GM12865 (cell line): ENCODE results near the gene AOX1.
"Not testable (repeated sequence)": the region's sequence is repeated elsewhere in the genome, so short reads cannot be mapped to it uniquely, and the experiment has no call there.

Experiments
- DNase-seq: peaks from one replicate; pipeline ENCODE4 v3.0.0; 2010; ENCODE audit warnings: low read depth
- H3K4me3 ChIP-seq: 2 replicates; pipeline ENCODE4 v1.5.1; 2011; ENCODE audit warnings: mild to moderate bottlenecking, low read depth, low read length, control low read depth
- TF ChIP-seq, protein P1 (sequence below): IDR thresholded peaks from 2 replicates; pipeline ENCODE4 v1.5.1; 2011; ENCODE audit warnings: low read length, control low read depth, low read depth, inconsistent platforms; ENCODE audit not compliant: insufficient read depth; ENCODE audit errors: missing control alignments

Gene AOX1

DNA sequence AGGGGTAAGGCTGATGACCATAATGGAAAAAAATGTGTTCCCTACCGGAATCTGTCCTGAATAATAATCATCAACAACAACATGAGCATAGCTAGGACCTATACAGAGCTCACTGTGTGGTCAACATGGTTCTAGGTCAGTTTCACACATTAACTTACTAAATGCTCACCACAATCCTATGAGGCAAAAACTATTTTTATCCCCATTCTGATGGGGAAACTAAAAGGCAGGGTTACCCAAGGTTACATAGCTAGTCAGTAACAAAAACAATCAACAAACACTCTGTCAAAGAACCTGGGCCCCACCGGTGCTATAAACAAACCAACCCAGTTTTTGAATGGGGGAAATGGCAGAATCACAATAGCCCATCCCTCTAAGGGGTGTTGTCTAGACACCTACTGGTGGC lies 40.1 kb downstream of the AOX1 start:
- DNase-seq = no peak
- no peak overlapping the region for H3K4me3 ChIP-seq
- TF ChIP-seq, protein P1, sequence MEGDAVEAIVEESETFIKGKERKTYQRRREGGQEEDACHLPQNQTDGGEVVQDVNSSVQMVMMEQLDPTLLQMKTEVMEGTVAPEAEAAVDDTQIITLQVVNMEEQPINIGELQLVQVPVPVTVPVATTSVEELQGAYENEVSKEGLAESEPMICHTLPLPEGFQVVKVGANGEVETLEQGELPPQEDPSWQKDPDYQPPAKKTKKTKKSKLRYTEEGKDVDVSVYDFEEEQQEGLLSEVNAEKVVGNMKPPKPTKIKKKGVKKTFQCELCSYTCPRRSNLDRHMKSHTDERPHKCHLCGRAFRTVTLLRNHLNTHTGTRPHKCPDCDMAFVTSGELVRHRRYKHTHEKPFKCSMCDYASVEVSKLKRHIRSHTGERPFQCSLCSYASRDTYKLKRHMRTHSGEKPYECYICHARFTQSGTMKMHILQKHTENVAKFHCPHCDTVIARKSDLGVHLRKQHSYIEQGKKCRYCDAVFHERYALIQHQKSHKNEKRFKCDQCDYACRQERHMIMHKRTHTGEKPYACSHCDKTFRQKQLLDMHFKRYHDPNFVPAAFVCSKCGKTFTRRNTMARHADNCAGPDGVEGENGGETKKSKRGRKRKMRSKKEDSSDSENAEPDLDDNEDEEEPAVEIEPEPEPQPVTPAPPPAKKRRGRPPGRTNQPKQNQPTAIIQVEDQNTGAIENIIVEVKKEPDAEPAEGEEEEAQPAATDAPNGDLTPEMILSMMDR = no peak

DNA sequence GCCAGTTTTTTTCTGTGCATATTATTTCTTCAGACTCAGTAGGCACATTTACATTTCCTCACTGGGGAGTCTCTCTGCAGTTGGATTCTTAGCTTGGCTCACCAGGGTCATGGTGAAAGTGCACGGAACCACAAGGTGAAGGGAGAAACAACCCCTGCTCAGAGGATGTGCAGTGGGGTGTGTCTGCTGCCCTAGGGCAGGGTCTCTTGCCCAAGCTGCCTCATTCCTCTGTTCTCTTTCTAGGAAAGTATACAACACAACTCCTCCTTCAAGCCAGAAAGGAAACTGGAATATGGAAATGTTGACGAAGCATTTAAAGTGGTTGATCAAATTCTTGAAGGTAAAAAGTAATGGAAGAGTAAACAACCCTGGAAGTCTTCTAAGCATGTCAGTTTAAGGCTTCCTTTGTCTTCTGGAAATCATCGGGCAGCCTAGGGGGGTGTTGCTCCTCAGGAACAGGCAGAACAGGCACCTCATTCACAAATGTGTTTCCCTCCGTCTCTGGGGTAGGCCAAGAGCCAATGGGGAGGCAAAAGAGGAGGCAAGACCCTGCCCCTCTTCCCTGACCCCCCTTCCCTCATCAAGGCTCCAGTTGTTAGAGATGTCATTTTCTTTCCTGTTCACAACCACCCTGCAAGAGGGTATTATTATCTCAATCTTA lies 41.4 kb downstream of the AOX1 start:
- H3K4me3 ChIP-seq = no peak overlapping the region
- TF ChIP-seq, protein P1 = no peak
- no peak for DNase-seq

DNA sequence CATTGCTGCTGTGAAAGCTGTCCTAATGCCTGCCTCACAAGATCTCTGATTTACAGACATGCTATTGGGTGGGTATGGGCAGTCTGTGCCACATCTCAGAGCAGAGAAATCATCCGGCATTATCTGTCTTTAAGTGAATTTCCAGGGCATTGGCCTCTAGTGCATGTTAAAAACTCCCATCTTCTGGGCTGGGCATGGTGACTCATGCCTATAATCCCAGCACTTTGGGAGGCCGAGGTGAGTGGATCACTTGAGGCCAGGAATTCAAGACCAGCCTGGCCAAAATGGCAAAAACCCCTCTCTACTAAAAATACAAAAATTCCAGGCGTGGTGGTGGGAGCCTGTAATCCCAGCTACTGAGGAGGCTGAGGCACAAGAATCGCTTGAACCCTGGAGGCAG lies 42.6 kb downstream of the AOX1 start:
- not testable (repeated sequence) for DNase-seq, H3K4me3 ChIP-seq

DNA sequence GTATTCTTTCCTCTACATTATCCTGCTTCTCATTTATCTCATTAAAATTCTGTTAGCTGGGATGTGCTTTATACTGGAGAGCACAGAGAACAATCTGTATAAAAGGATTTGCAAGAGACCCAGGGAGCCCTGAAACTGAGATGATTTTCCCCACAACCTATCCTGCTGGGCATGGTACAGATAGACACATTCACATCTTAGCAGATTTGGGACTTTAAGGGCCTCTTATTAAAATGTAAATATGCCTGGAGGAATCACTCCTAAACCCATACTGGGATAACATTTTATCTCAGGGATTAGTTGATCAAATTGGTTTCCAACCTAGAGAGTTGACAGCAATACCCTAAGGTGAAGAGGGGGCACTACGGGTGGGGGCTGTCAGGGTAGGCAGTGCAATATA lies 45.5 kb downstream of the AOX1 start:
- no peak overlapping the region for H3K4me3 ChIP-seq
- DNase-seq = no peak
- TF ChIP-seq, protein P1 = no peak

DNA sequence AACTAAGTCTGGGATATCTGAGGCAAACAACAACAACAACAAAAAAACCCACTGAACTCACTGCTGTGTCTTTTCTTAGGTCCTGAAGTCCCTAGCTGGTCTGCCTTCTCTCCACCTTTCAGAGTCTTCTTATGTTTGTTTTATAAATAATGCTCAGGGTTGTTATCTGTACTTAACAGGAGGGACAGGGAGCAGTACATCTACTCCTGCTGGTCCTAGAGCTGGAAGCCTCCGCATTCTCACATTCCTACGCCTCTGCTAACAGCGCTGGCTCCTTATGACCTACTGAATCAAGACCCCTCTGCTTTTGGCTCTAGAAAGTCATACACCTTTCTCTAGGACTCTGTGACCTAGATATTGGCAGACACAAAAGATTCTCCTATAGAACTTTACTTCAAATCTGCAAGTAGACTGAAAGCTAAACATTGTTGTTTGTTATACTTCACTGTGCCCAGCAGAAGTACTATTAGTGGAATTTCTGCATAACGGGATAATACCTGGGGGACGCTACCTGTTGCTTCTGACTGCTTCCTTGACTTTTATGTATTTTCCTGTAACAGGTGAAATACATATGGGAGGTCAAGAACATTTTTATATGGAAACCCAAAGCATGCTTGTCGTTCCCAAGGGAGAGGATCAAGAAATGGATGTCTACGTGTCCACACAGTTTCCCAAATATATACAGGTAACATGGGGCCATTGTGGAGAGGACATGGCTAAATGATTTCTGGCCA lies 48.6 kb downstream of the AOX1 start:
- no peak overlapping the region for H3K4me3 ChIP-seq
- DNase-seq = no peak
- TF ChIP-seq, protein P1 = no peak

DNA sequence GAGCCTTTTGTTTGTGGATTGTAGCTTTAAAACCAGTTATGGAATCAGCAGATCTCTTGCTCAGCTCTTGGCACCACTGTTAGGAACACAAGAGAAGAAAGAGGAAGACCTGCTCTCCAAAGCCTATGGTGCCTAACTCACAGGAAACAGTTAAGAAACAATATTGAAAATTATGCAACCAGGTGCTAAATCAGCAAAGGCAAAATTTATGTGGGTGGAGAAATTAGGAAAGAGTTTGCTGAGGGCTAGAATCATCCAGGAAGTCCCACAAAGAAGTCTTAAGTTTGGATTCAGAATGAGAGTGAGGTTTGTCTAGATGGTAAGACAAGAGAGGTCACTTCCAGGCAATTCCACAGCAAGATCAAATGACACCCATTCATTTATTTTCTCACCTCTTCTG lies 49.4 kb downstream of the AOX1 start:
- TF ChIP-seq, protein P1 = no peak
- DNase-seq = no peak
- no peak overlapping the region for H3K4me3 ChIP-seq

DNA sequence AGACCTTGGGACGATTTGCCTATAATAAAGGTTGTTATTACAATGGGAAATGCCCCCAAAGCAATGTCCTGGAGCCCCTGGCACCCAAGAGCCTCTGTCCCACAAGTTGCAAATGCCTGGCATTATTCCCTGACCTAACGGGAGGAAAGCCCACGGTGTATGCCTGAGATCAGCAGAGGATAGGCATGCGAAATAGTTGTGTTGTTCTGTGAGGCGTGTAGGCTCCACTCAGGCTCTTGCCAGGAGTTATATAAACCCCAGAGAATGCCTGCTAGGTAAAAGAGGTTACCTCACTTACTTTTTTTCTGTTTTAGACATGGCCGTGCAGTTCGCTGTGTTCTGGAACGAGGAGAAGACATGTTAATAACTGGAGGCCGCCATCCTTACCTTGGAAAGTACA lies 52.1 kb downstream of the AOX1 start:
- H3K4me3 ChIP-seq = no peak overlapping the region
- DNase-seq = no peak
- TF ChIP-seq, protein P1 = no peak
